ENCODE data around the gene FBXW8.

DNA sequence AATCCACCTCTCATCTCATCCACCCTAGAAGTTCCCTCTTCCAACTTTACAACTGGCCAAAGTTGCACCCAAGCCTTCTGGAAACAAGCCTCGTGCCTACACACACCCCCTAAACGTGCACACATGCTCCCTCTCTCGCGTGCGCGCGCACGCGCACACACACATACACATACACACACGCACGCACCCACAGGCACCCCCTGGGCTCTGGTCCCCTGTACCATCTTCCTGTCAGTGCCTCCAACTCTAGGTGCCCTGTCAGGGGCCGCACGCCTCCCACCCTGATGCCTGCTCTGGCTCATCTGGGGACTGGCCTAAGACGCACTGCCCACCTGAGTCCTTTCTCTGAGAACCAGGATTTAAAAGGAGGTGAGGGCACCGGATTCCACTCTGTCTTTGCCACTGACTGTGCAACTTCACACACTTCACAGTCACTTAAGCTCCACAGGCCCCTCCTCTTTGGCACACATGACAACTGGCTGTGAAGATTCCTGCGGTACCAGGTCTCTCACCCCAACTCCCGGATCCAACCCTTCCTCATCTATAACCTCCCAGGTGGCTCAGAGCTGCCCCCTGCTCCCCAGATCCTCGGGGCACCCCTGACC is 142.9 kb downstream of the FBXW8 start:
- TF ChIP-seq POLR2AphosphoS5 (IDR thresholded peaks at IDR 0.05; ENCODE audit: low read depth, low read length) (no peak), POLR2A (IDR thresholded peaks at IDR 0.05; ENCODE audit: low read depth, low read length) (no peak)
